ENCODE measurements around the gene GPS2.

GPS2 gene

GRCh38 chr17:7263801-7264078 lies 51.4 kb downstream of the GPS2 start:
- H3K4me3 ChIP-seq (ENCODE audit: low read length), result peak overlapping the region; percentile 62
- H3F3A ChIP-seq (ENCODE audit: control insufficient read depth, insufficient read depth), result peaks cover 6% of the 10 kb centered on the region; the same call in 1 of the 2 replicates
- H3K79me2 ChIP-seq (ENCODE audit: control insufficient read depth, low read length), result no peaks in the 10 kb centered on the region
- peaks cover 32% of the 10 kb centered on the region for H3K27me3 ChIP-seq (ENCODE audit: control insufficient read depth, low read length)
- no peaks in the 10 kb centered on the region for H3K9me3 ChIP-seq (ENCODE audit: control insufficient read depth, insufficient read depth, low read length)
- H3K27ac ChIP-seq (ENCODE audit: low read depth, low read length), result no peak overlapping the region
- H3K9me2 ChIP-seq (replicated peaks; ENCODE audit: control insufficient read depth, low read length), result no peaks in the 10 kb centered on the region
- H3K4me1 ChIP-seq (ENCODE audit: control insufficient read depth, low read length), result peaks cover 31% of the 10 kb centered on the region
- TF ChIP-seq EZH2phosphoT487 (IDR thresholded peaks at IDR 0.05; ENCODE audit: borderline replicate concordance, low read length), result no peak
- TF ChIP-seq CTCF (IDR thresholded peaks at IDR 0.05; ENCODE audit: low read depth, low read length, poor library complexity, severe bottlenecking), result no peak
- H3K36me3 ChIP-seq (ENCODE audit: control insufficient read depth, low read length), result peaks cover 12% of the 10 kb centered on the region
- no peaks in the 10 kb centered on the region for H4K20me1 ChIP-seq (ENCODE audit: control insufficient read depth, insufficient read depth, low read depth, low read length)
- peak overlapping the region; percentile 87 for H3K4me2 ChIP-seq (ENCODE audit: low read length)

GRCh38 chr17:7262935-7263800 lies 52.0 kb downstream of the GPS2 start:
- Histone ChIP-seq H3K4me2 (ENCODE audit: low read length) (peak overlapping the region; percentile 87), H3K4me1 (ENCODE audit: control insufficient read depth, low read length) (peaks cover 31% of the 10 kb centered on the region), H3K27ac (ENCODE audit: low read depth, low read length) (no peak overlapping the region), H3K4me3 (ENCODE audit: low read length) (peak overlapping the region; percentile 62), H3K36me3 (ENCODE audit: control insufficient read depth, low read length) (peaks cover 16% of the 10 kb centered on the region), H3K9me3 (ENCODE audit: control insufficient read depth, insufficient read depth, low read length) (no peaks in the 10 kb centered on the region), H3K9me2 (replicated peaks; ENCODE audit: control insufficient read depth, low read length) (no peaks in the 10 kb centered on the region), H3F3A (ENCODE audit: control insufficient read depth, insufficient read depth) (peaks cover 6% of the 10 kb centered on the region; the same call in 1 of the 2 replicates), H3K27me3 (ENCODE audit: control insufficient read depth, low read length) (peaks cover 32% of the 10 kb centered on the region), H3K79me2 (ENCODE audit: control insufficient read depth, low read length) (no peaks in the 10 kb centered on the region), H4K20me1 (ENCODE audit: control insufficient read depth, insufficient read depth, low read depth, low read length) (no peaks in the 10 kb centered on the region)
- no peak for TF ChIP-seq EZH2phosphoT487 (IDR thresholded peaks at IDR 0.05; ENCODE audit: borderline replicate concordance, low read length)
- TF ChIP-seq CTCF (IDR thresholded peaks at IDR 0.05; ENCODE audit: low read depth, low read length, poor library complexity, severe bottlenecking), result no peak
